Uterus (tissue), 2 donors: ENCODE results near the gene SINHCAF.
A peak's percentile ranks its signal among the peaks of the same experiment; 100 is the strongest.

ENCODE experiments used
- POLR2A ChIP-seq, 2 donors: fragments of 450-650 bp; IDR thresholded peaks; one replicate each; pipeline ENCODE4 v1.6.1; 2016; ENCODE audit warnings: antibody characterized with exemption in 2 of 2, mild to moderate bottlenecking in 1 of 2, moderate library complexity in 1 of 2
- TF ChIP-seq, protein P1 (sequence below), 4 experiments: fragments of 200-600 bp in 2 of 4; fragments of 450-650 bp in 2 of 4; sonication (generic) in 2 of 4; IDR thresholded peaks; one replicate each; pipeline ENCODE4 v1.5.1; 2016 to 2019; ENCODE audit warnings: antibody characterized with exemption in 4 of 4, mild to moderate bottlenecking in 2 of 4, moderate library complexity in 1 of 4

DNA sequence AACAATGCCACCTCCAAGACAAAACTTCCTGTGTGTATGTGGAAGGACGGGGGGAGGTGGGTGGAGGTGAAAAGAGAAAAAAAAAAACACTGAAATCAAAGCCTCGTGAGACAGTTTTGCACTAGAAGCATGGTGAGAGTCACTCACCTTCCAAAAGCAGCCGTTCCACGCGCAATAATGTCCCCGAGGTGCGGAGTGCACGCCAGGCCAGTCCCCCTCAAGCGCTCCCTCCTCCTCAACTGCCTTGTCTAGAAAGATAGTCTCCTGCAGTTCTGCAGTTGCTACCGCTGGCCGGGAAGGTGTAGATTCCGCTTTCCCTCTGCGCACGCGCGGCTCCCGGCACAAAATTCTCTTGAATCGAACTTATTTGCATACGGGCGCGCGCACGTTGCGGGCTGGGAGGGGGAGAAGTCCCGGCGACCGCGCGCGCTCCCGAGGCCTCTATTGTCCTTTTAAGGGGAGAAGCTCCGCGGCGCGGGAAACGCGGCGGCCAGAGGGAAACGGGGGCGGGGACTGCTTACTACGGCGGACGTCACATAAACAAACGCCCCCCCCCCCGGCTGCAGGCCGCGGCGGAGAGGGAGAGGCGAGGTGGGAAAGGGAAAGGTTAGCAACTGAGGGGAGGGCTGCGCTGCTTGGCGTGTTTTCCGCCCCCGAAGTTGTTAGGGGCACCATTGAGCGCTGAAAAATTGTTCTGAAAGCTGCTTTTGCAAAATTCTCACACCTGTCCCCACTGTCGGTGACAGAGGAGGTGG, at the start of gene SINHCAF:
- TF ChIP-seq, protein P1, sequence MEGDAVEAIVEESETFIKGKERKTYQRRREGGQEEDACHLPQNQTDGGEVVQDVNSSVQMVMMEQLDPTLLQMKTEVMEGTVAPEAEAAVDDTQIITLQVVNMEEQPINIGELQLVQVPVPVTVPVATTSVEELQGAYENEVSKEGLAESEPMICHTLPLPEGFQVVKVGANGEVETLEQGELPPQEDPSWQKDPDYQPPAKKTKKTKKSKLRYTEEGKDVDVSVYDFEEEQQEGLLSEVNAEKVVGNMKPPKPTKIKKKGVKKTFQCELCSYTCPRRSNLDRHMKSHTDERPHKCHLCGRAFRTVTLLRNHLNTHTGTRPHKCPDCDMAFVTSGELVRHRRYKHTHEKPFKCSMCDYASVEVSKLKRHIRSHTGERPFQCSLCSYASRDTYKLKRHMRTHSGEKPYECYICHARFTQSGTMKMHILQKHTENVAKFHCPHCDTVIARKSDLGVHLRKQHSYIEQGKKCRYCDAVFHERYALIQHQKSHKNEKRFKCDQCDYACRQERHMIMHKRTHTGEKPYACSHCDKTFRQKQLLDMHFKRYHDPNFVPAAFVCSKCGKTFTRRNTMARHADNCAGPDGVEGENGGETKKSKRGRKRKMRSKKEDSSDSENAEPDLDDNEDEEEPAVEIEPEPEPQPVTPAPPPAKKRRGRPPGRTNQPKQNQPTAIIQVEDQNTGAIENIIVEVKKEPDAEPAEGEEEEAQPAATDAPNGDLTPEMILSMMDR (IDR thresholded peaks at IDR 0.05): no peak
- peak; percentile 95 to 98 for TF ChIP-seq POLR2A (IDR thresholded peaks at IDR 0.05)
